IMR-90 (cell line): ENCODE data around the gene SLC25A33. TPM values are rescaled to one million over a fixed set of nuclear protein-coding genes. Genes with fewer than 3 reads are reported as not detected.

ENCODE experiments used
- ATAC-seq: fragments of 200-7000 bp; cut with Tn5 transposase; 2 replicates; pipeline ENCODE4 v1.9.1; 2020; ENCODE audit warnings: low read depth, mild to moderate bottlenecking, moderate library complexity
- BruUV-seq: library from RNA; stranded (reverse); fragments of 400-500 nt; replicated peaks from 2 replicates; lab custom pipeline; 2021; lab: Mats Ljungman, UMichigan
- CTCF ChIA-PET: fragments of 300-600 bp; formaldehyde crosslinking; extraction: SDS; loops from one replicate; lab custom pipeline; 2021; ENCODE audit warnings: antibody characterized with exemption; lab: Yijun Ruan, JAX
- POLR2A ChIA-PET: fragments of 300-600 bp; sonication (Branson Sonifier 250); formaldehyde crosslinking; loops from one replicate; lab custom pipeline; 2022; ENCODE audit warnings: antibody characterized with exemption; ENCODE audit not compliant: unreplicated experiment; lab: Charles Lee
- DNase-seq: peaks from one replicate; pipeline ENCODE4 v3.0.0; 2013
- H2AFZ ChIP-seq: replicated peaks from 2 replicates; pipeline ENCODE3; 2013; ENCODE audit warnings: low read length, mild to moderate bottlenecking; ENCODE audit not compliant: poor library complexity
- H2AK5ac ChIP-seq: 2 replicates; pipeline ENCODE4 v1.6.1; 2013; ENCODE audit warnings: low read depth, low read length, inconsistent platforms
- H2AK9ac ChIP-seq: replicated peaks from 2 replicates; pipeline ENCODE3; 2013; ENCODE audit warnings: mild to moderate bottlenecking, low read depth, low read length, moderate library complexity; ENCODE audit not compliant: poor library complexity
- H2BK120ac ChIP-seq: 2 replicates; pipeline ENCODE4 v1.6.1; 2013; ENCODE audit warnings: low read depth, low read length, inconsistent platforms
- H2BK15ac ChIP-seq: 3 replicates; pipeline ENCODE4 v1.6.1; 2013; ENCODE audit warnings: low read depth, low read length, inconsistent platforms
- H2BK20ac ChIP-seq: 2 replicates; pipeline ENCODE4 v1.6.1; 2013; ENCODE audit warnings: low read depth, mild to moderate bottlenecking, inconsistent platforms, low read length, moderate library complexity
- H2BK5ac ChIP-seq: 2 replicates; pipeline ENCODE4 v1.6.1; 2013; ENCODE audit warnings: mild to moderate bottlenecking, low read depth, low read length, inconsistent platforms; ENCODE audit not compliant: poor library complexity, severe bottlenecking
- H3K14ac ChIP-seq: replicated peaks from 2 replicates; pipeline ENCODE4 v1.6.1; 2013; ENCODE audit warnings: low read depth, low read length, inconsistent platforms
- H3K18ac ChIP-seq: 2 replicates; pipeline ENCODE4 v1.6.1; 2013; ENCODE audit warnings: low read depth, low read length, control low read depth
- H3K23ac ChIP-seq: 2 replicates; pipeline ENCODE4 v1.6.1; 2013; ENCODE audit warnings: low read depth, low read length, inconsistent platforms
- H3K27ac ChIP-seq: 2 replicates; pipeline ENCODE4 v1.5.1; 2013; ENCODE audit warnings: mild to moderate bottlenecking, control low read depth, low read length; ENCODE audit not compliant: insufficient read depth
- H3K27me3 ChIP-seq: 2 replicates; pipeline ENCODE4 v1.6.1; 2013; ENCODE audit warnings: low read length; ENCODE audit not compliant: control insufficient read depth, insufficient read depth
- H3K36me3 ChIP-seq: 2 replicates; pipeline ENCODE4 v1.6.1; 2013; ENCODE audit warnings: low read length, mixed read lengths; ENCODE audit not compliant: control insufficient read depth, insufficient read depth
- H3K4ac ChIP-seq: 2 replicates; pipeline ENCODE4 v1.6.1; 2013; ENCODE audit warnings: low read depth, low read length, inconsistent platforms
- H3K4me1 ChIP-seq: 2 replicates; pipeline ENCODE4 v1.6.1; 2013; ENCODE audit warnings: low read length, mixed read lengths; ENCODE audit not compliant: control insufficient read depth, insufficient read depth
- H3K4me2 ChIP-seq: 2 replicates; pipeline ENCODE4 v1.6.1; 2013; ENCODE audit warnings: low read depth, mild to moderate bottlenecking, control low read depth, low read length, moderate library complexity
- H3K4me3 ChIP-seq: 2 replicates; pipeline ENCODE4 v1.5.1; 2013; ENCODE audit warnings: low read depth, mild to moderate bottlenecking, control low read depth, low read length, moderate library complexity; ENCODE audit not compliant: insufficient read depth
- H3K56ac ChIP-seq: 2 replicates; pipeline ENCODE4 v1.6.1; 2013; ENCODE audit warnings: low read length, inconsistent platforms; ENCODE audit not compliant: insufficient read depth; ENCODE audit errors: extremely low read depth
- H3K79me1 ChIP-seq, 2 experiments: 2 replicates each; pipeline ENCODE4 v1.6.1; 2013; ENCODE audit warnings: low read length in 2 of 2, inconsistent platforms in 1 of 2, low read depth in 1 of 2
- H3K9ac ChIP-seq: 2 replicates; pipeline ENCODE4 v1.6.1; 2013; ENCODE audit warnings: low read depth, low read length, control low read depth
- H3K9me1 ChIP-seq: 2 replicates; pipeline ENCODE4 v1.6.1; 2013; ENCODE audit warnings: low read length, inconsistent platforms; ENCODE audit not compliant: insufficient read depth
- H3K9me3 ChIP-seq: 2 replicates; pipeline ENCODE4 v1.6.1; 2013; ENCODE audit warnings: low read length; ENCODE audit not compliant: control insufficient read depth, insufficient read depth
- H4K20me1 ChIP-seq: 2 replicates; pipeline ENCODE4 v1.6.1; 2013; ENCODE audit warnings: low read length, inconsistent platforms; ENCODE audit not compliant: insufficient read depth
- H4K5ac ChIP-seq: 2 replicates; pipeline ENCODE4 v1.6.1; 2013; ENCODE audit warnings: mild to moderate bottlenecking, low read depth, low read length, control low read depth
- H4K8ac ChIP-seq, 2 experiments: 2 replicates each; pipeline ENCODE4 v1.6.1; 2013; ENCODE audit warnings: low read depth in 2 of 2, low read length in 2 of 2, control low read depth in 1 of 2, inconsistent platforms in 1 of 2
- H4K91ac ChIP-seq: 2 replicates; pipeline ENCODE4 v1.6.1; 2013; ENCODE audit warnings: low read depth, low read length, inconsistent platforms; ENCODE audit not compliant: insufficient read depth
- ELK1 ChIP-seq: fragments of 150-350 bp; IDR thresholded peaks from 2 replicates; pipeline ENCODE4 v1.6.1; 2016; ENCODE audit warnings: low read depth, mild to moderate bottlenecking, low read length, moderate library complexity, borderline replicate concordance
- MAFK ChIP-seq: IDR thresholded peaks from 2 replicates; pipeline ENCODE4 v1.6.1; 2012; ENCODE audit warnings: low read depth, low read length, improper control_type of control experiment
- NFE2L2 ChIP-seq: fragments of 150-350 bp; IDR thresholded peaks from 2 replicates; pipeline ENCODE4 v1.6.1; 2016; ENCODE audit warnings: low read depth, mild to moderate bottlenecking, low read length
- RAD21 ChIP-seq: IDR thresholded peaks from 2 replicates; pipeline ENCODE4 v1.6.1; 2012; ENCODE audit warnings: low read length, improper control_type of control experiment
- RFX5 ChIP-seq: IDR thresholded peaks from 2 replicates; pipeline ENCODE4 v1.8.0; 2012; ENCODE audit warnings: low read depth, mild to moderate bottlenecking, low read length, moderate library complexity
- SMC3 ChIP-seq: fragments of 150-350 bp; IDR thresholded peaks from 2 replicates; pipeline ENCODE4 v1.6.1; 2016; ENCODE audit warnings: low read depth, mild to moderate bottlenecking, antibody characterized with exemption, low read length, moderate library complexity
- WGBS, 2 experiments: methylation state at CpG; one replicate each; pipeline versions ENCODE4 v1.1.5 to v1.1.7; 2013; ENCODE audit warnings: missing lambda C conversion rate in 2 of 2; ENCODE audit not compliant: insufficient read length in 1 of 2; ENCODE audit errors: extremely low coverage in 2 of 2; 5-methylcytosine and 5-hydroxymethylcytosine counted together
- dilution Hi-C: fragments of 300-500 bp; cut with HindIII; formaldehyde crosslinking; loops from one replicate; pipeline ENCODE4 v1.14.3; 2018; ENCODE audit warnings: low sequenced_read_pairs; ENCODE audit not compliant: unreplicated experiment
- in situ Hi-C: fragments of 300-500 bp; cut with MboI; formaldehyde crosslinking; loops from 3 replicates; pipeline ENCODE4 v1.14.3; 2019; ENCODE audit warnings: low sequenced_read_pairs, inconsistent platforms, mixed read lengths
- intact Hi-C: fragments of 100-400 bp; cut with micrococcal nuclease; formaldehyde crosslinking; loops from 2 replicates; pipeline ENCODE4 v1.10.0; 2022
- polyA plus RNA-seq, 3 experiments: library from polyadenylated mRNA; depleted of rRNA; stranded (reverse); fragments of >200 nt; gene quantifications; 2 replicates each; pipeline ENCODE4 v1.2.3, GENCODE V29; 2012; ENCODE audit warnings: low replicate concordance in 1 of 3
- total RNA-seq: library from RNA; depleted of rRNA; stranded (reverse); fragments of >200 nt; gene quantifications from 2 replicates; pipeline ENCODE4 v1.2.3, GENCODE V29; 2012

The SLC25A33 gene
- total and polyA plus RNA-seq, 2 of the 4 experiments (the other 2 are of a cell fraction) = 2.5 to 3.0 TPM

GRCh38 chr1:9586147-9586766 is 47.0 kb downstream of the SLC25A33 start:
- H3K14ac ChIP-seq = no peak overlapping the region
- H3K9ac ChIP-seq = no peak overlapping the region
- CTCF ChIA-PET = no interaction called here
- H3K27me3 ChIP-seq = no peaks in the 10 kb centered on the region
- H3K18ac ChIP-seq = no peak overlapping the region
- peaks cover 12% of the 10 kb centered on the region; the same call in 1 of the 2 replicates for H4K20me1 ChIP-seq
- no peak overlapping the region for H2BK120ac ChIP-seq
- H3K4me1 ChIP-seq = peaks cover 8% of the 10 kb centered on the region; the same call in 1 of the 2 replicates
- H4K8ac ChIP-seq = no peak overlapping the region
- no peak overlapping the region for H3K4me2 ChIP-seq
- peaks cover 13 to 22% of the 10 kb centered on the region in 2 experiments; a peak in 3 of 4 replicates for H3K79me1 ChIP-seq
- H3K27ac ChIP-seq = no peak overlapping the region
- dilution Hi-C loops = no loop called here
- DNase-seq = no peak
- H3K23ac ChIP-seq = no peak overlapping the region
- no peak overlapping the region for H4K5ac ChIP-seq
- H3K56ac ChIP-seq = no peak overlapping the region
- H2BK15ac ChIP-seq = no peak overlapping the region
- H2BK20ac ChIP-seq = no peak overlapping the region
- BruUV-seq = no TSS peak
- TF ChIP-seq MAFK = no peak
- no peak for TF ChIP-seq RFX5
- no peak for TF ChIP-seq SMC3
- TF ChIP-seq ELK1 = no peak
- TF ChIP-seq RAD21 = no peak
- no peak for TF ChIP-seq NFE2L2
- intact Hi-C loops = loop anchor here (5.0 kb wide), 1 partner anchor 299 kb away; no protein-coding TSS in a partner anchor
- ATAC-seq = no peak
- no peak overlapping the region for H3K4ac ChIP-seq
- POLR2A ChIA-PET = no interaction called here
- H3K36me3 ChIP-seq = peaks cover 2% of the 10 kb centered on the region; the same call in 1 of the 2 replicates
- no peak overlapping the region for H4K91ac ChIP-seq
- no peak overlapping the region for H2BK5ac ChIP-seq
- no peaks in the 10 kb centered on the region for H3K9me3 ChIP-seq
- WGBS, 2 experiments = no CpG with 5 or more reads among the region's 3 CpGs
- H3K9me1 ChIP-seq = peaks cover 13% of the 10 kb centered on the region
- no peak overlapping the region for H2AK5ac ChIP-seq
- no peak overlapping the region for H3K4me3 ChIP-seq
- no peak overlapping the region for H2AFZ ChIP-seq
- in situ Hi-C loops = no loop called here
- H2AK9ac ChIP-seq = no peak overlapping the region
